Right kidney (tissue), 9 donors: ENCODE data around the gene RAB35.

Experiments
- DNase-seq: peaks from one replicate; pipeline ENCODE4 v3.0.0-alpha.2; 2016
- long read RNA-seq, 8 donors: transcript quantifications; one replicate each; lab custom pipeline, GENCODE V29; 2026

Gene RAB35
- long read RNA-seq, donor 1, transcript RAB35-201 (6 exons, 2,945 nt) = major isoform, 24 of 47 reads
- long read RNA-seq, donor 1, partial matches to known transcripts = 23 of 47 reads
- long read RNA-seq, donor 1, other reads (novel, unspliced or antisense) = 0 of 47 reads
- long read RNA-seq, donor 2, transcript RAB35-201 (6 exons, 2,945 nt) = major isoform, 8 of 8 reads
- long read RNA-seq, donor 2, partial matches to known transcripts = 0 of 8 reads
- long read RNA-seq, donor 2, other reads (novel, unspliced or antisense) = 0 of 8 reads
- long read RNA-seq, donor 3, partial matches to known transcripts = 0 of 5 reads
- long read RNA-seq, donor 3, other reads (novel, unspliced or antisense) = 0 of 5 reads
- long read RNA-seq, donor 4, transcript RAB35-201 (6 exons, 2,945 nt) = major isoform, 14 of 44 reads
- long read RNA-seq, donor 4, partial matches to known transcripts = 29 of 44 reads
- long read RNA-seq, donor 4, other reads (novel, unspliced or antisense) = 0 of 44 reads
- long read RNA-seq, donor 5, transcript RAB35-201 (6 exons, 2,945 nt) = major isoform, 10 of 11 reads
- long read RNA-seq, donor 5, partial matches to known transcripts = 0 of 11 reads
- long read RNA-seq, donor 5, other reads (novel, unspliced or antisense) = 0 of 11 reads
- long read RNA-seq, donor 6, transcript RAB35-201 (6 exons, 2,945 nt) = major isoform, 9 of 24 reads
- long read RNA-seq, donor 6, partial matches to known transcripts = 13 of 24 reads
- long read RNA-seq, donor 6, other reads (novel, unspliced or antisense) = 0 of 24 reads
- long read RNA-seq, donor 7, transcript RAB35-201 (6 exons, 2,945 nt) = major isoform, 23 of 42 reads
- long read RNA-seq, donor 7, partial matches to known transcripts = 17 of 42 reads
- long read RNA-seq, donor 7, other reads (novel, unspliced or antisense) = 0 of 42 reads
- long read RNA-seq, donor 8, transcript RAB35-201 (6 exons, 2,945 nt) = major isoform, 10 of 18 reads
- long read RNA-seq, donor 8, partial matches to known transcripts = 6 of 18 reads
- long read RNA-seq, donor 8, other reads (novel, unspliced or antisense) = 0 of 18 reads

- DNase-seq = no peak
Measured at GRCh38 chr12:120116441-120116791, at the start of gene RAB35. Gene RAB35, minus strand, starts transcription at chr12:120116753. Its CDS starts 103 bp downstream, at chr12:120116650.

GRCh38 chr12:120164293-120164692 lies 47.7 kb upstream of the RAB35 start:
- no peak for DNase-seq

DNA sequence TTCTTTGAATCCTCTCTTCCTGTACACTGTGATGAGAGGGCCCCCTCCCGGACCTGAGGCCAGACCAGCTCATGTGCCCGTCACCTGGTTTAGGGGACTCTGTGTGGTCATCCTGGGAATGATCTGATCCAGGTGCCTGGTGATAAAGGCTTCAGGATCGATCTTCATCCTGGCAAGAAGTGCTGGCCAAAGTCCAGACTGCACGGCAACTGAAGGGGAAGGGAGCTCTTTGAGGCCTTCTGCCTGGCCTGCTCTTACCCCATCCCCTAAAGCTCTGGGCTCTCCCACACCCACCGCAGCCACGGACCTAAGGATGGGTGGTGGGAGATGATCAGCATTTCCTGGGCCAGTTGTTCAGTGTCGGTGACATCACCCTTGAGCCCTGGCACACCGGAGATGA lies 46.2 kb upstream of the RAB35 start:
- DNase-seq = no peak

DNA sequence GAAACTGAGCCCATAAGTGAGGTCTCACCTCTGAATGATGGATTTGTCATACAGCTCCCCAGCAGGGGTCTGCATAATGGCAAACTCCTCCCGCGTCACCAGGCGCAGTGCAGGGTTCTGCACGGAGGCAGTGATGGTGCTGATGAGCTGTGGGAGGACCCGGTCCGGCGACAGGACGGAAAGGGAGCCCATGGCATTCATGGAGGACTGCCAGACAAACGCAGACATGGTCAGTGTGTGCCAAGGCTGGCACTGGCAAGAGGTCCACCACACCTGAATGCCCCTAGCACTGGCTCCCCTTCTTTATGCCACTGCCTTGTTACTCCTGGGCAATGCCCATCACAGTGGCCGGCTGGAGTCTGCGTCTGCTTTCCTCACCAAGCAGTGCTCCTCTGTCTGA lies 45.3 kb upstream of the RAB35 start:
- no peak for DNase-seq

GRCh38 chr12:120159509-120160237 lies 43.1 kb upstream of the RAB35 start:
- DNase-seq = no peak

GRCh38 chr12:120158351-120158750 lies 41.8 kb upstream of the RAB35 start:
- DNase-seq = no peak

- no peak for DNase-seq
Measured at GRCh38 chr12:120157678-120158077, 41.1 kb upstream of the RAB35 start.

GRCh38 chr12:120156315-120157259 lies 40.0 kb upstream of the RAB35 start:
- DNase-seq = no peak

- DNase-seq = no peak
Measured at GRCh38 chr12:120155072-120155471, 38.5 kb upstream of the RAB35 start.

DNA sequence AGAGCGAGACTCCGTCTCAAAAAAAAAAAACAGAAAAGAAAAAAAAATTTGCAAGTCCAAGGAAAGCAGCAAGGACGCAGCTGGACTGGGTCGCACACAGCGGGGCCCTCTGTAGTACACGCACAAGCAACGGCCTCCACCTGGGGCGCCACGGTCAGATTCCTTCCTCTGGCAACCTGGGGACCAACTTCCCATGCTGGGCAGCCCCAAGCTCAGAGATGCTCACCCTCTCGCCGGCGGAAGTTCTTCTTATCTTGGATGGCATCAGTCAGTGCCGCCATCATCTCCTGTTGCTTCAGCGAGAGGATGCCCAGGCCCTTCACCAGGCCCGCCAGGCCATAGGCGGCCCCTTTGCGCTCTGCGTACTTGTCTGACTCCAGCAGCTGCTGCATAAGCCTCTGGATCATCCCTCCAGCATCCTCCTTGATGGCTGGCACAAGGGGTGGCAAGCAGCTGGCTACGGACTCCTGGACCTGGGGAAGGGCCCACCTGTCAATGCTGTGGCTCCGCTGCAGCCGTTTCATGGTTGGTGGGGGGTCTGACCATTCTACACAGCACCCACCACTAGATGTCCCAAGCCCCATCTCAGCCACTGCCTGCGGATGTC lies 34.5 kb upstream of the RAB35 start:
- no peak for DNase-seq

DNA sequence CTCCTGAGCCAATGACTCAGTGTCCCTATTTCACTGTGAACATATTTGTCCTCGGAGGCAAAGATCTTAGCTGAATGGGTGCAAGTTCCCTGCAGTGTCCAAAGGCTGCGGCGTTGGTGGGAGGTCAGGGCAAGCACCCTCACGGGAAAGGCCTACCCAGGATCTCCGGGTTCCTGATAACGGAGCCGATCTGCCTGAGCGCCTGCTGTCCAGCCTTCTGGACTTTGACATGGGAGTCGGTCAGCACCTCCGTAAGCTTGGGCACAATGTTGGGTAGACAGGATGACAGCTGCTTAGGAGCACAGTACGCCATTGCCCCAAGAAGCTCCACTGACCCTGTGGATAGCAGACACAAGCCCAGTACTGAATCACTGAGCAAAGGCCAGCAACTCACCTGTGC lies 31.5 kb upstream of the RAB35 start:
- no peak for DNase-seq

GRCh38 chr12:120145164-120145563 lies 28.6 kb upstream of the RAB35 start:
- DNase-seq = no peak

DNA sequence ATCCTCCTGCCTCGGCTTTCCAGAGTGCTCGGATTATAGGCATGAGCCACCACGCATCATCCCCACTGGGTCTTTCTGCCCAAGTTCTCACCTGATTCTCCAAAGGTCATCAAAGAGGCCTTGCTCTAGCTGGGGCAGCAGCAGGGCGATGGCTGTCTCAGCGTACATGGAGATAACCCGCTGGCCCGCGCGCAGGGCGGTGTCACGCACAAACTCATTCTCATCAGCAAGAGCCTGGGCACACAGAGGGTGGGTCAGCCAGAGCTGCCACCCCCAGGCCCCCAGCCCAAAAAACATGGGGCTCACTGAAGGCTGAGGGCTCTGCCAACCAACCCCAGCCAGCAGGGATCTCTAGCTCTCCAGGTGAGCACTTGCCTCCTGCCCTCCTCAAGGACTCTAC lies 27.7 kb upstream of the RAB35 start:
- no peak for DNase-seq

DNA sequence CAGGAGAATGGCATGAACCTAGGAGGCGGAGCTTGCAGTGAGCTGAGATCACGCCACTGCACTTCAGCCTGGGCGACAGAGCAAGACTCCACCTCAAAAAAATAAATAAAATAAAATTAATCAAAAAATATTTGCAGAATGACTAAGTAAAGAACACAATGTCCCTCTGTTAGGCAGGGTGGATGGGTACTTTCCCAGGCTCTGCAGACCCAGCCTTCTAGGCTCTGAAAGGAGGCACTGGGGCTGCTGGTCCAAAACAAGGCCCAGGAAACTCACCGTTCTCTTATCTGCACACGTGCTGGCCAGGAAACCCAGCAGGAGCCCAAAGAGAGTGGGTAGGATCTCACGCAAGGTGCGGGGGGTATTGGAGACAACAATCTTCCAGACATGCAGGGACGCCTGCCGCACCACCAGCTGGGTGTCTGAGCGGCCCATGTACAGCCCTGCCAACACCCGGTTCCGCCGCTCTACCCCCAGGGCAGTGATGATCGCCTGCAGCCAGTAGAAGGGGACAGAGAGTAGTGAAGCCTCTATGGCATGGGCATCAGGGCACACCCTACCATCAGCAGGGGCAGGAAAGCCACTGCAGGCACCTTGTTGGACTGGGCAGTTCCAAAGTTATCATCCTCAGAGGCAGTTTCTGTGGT lies 25.8 kb upstream of the RAB35 start:
- no peak for DNase-seq

DNA sequence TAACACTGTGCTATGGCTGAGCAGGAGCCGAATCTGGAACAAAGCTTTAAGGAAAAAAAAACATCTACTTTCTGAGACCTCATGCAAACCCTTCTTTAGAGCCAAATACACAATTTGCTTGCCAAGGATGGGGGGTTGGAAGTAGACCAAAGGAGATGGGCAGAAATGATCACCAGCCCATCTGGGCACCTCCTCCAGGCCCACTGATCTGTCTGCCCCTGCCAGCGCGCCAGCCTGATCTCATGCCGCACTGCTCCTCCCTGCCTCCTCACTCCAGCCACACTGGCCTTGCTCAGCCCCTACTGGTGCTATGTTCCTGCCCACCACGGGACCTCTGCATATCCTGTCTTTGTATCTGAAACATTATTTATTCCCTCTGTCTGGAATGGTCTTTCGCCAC lies 24.8 kb upstream of the RAB35 start:
- DNase-seq = no peak

DNA sequence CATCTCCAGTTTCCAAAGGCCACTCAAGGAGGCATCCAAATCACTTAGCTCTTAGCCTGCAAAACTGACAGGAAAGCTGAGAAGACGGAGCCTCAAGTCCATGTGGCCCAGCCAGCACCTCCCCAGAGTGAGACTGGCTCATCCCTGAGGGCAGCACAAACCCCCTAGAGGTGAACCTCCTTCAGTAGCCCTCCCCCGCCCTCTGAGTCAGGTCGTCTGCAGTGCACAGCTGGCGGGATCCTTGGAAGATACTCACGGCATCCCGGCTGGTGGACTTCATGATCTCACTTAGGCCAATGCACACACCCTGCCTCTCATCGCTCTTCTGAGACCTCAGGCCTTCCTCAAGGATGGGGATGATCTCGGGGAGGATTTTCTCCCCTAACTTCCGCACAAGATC lies 24.1 kb upstream of the RAB35 start:
- no peak for DNase-seq

- no peak for DNase-seq
Measured at GRCh38 chr12:120139958-120140357, 23.4 kb upstream of the RAB35 start.

- no peak for DNase-seq
Measured at GRCh38 chr12:120138366-120138765, 21.8 kb upstream of the RAB35 start.

DNA sequence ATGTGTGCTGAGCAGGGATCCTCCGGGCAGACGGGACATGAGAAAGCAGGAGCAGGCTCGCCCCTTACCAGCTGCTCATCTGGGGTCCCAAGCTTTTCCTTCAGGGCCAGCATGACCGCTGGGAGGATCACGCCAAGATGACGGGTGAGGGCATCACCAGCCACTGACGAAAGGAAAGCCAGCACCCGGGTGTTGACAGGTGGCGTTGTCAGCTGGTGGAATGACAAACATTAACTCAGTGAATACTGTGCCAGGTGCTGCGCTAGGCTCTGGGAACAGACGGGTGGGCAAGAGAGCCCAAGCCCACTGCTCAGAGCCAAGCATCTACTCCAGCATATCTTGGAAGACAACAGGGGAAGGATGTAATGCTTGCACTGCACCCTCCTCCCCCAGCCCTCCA lies 21.3 kb upstream of the RAB35 start:
- no peak for DNase-seq

DNA sequence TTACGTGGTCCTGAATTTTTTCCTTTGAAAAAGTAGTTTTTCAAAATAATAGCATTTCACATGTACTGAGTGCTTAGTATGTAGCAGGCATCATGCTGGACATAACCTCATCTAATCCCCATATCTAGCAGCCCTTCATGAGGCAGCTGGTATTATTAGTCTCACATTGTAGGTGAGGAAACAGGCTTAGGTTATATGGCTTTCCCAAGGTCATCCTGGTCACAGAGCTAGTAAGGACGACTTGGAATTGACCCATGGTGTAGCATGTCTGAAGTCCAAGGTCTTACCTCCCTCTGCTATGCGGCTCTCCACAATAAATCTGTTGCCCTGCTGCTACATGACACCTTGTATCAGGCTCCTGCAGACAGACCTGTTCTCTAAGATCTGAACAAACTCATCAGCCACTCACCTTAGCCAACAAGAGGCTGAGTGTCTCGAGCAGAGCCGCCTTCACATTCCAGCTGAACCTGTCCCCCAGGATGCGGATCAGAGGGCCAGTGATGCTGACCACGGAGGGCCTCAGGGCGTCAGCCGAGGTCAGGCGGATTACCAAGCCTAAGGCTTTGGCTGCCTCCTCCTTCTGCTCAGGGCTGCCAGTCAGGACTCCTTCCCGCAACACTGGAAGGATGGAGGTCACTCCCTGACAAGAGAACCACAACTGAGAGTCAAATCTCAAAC lies 19.7 kb upstream of the RAB35 start:
- DNase-seq = no peak
